ENCODE measurements around the gene TMEM232.
"Not testable (repeated sequence)": the region's sequence is repeated elsewhere in the genome, so short reads cannot be mapped to it uniquely, and the experiment has no call there.

TMEM232 gene

GRCh38 chr5:110618941-110619340 is 107.5 kb downstream of the TMEM232 start:
- no peak for DNase-seq

GRCh38 chr5:110616009-110616408 is 110.5 kb downstream of the TMEM232 start:
- DNase-seq = no peak

- DNase-seq = no peak
Observed at GRCh38 chr5:110612794-110613247, 113.7 kb downstream of the TMEM232 start.

- no peak for DNase-seq
Observed at GRCh38 chr5:110611817-110612216, 114.7 kb downstream of the TMEM232 start.

GRCh38 chr5:110594866-110595265 is 131.6 kb downstream of the TMEM232 start:
- DNase-seq = no peak

GRCh38 chr5:110590187-110590586 is 136.3 kb downstream of the TMEM232 start:
- DNase-seq = no peak

GRCh38 chr5:110588286-110588980 is 138.0 kb downstream of the TMEM232 start:
- no peak for DNase-seq

GRCh38 chr5:110580625-110581024 is 145.8 kb downstream of the TMEM232 start:
- DNase-seq = no peak

GRCh38 chr5:110572729-110573128 is 153.7 kb downstream of the TMEM232 start:
- no peak for DNase-seq

- DNase-seq = no peak
Observed at GRCh38 chr5:110562191-110562590, 164.3 kb downstream of the TMEM232 start.

- no peak for DNase-seq
Observed at GRCh38 chr5:110561510-110561909, 165.0 kb downstream of the TMEM232 start.

GRCh38 chr5:110549301-110549700 is 177.2 kb downstream of the TMEM232 start:
- DNase-seq = no peak

- DNase-seq = no peak
Observed at GRCh38 chr5:110548171-110548570, 178.3 kb downstream of the TMEM232 start.

GRCh38 chr5:110547495-110547894 is 179.0 kb downstream of the TMEM232 start:
- no peak for DNase-seq

- no peak for DNase-seq
Observed at GRCh38 chr5:110545716-110546115, 180.8 kb downstream of the TMEM232 start.

- no peak for DNase-seq
Observed at GRCh38 chr5:110544603-110545002, 181.9 kb downstream of the TMEM232 start.

- no peak for DNase-seq
Observed at GRCh38 chr5:110542949-110543348, 183.5 kb downstream of the TMEM232 start.

GRCh38 chr5:110536120-110537115 is 190.1 kb downstream of the TMEM232 start:
- no peak for DNase-seq

- DNase-seq = not testable (repeated sequence)
Observed at GRCh38 chr5:110535146-110535545, 191.3 kb downstream of the TMEM232 start.

- DNase-seq = no peak
Observed at GRCh38 chr5:110525762-110526161, 200.7 kb downstream of the TMEM232 start.

- no peak for DNase-seq
Observed at GRCh38 chr5:110517396-110517795, 209.1 kb downstream of the TMEM232 start.

GRCh38 chr5:110514030-110514429 is 212.4 kb downstream of the TMEM232 start:
- DNase-seq = no peak

GRCh38 chr5:110512266-110512665 is 214.2 kb downstream of the TMEM232 start:
- no peak for DNase-seq

GRCh38 chr5:110510146-110510545 is 216.3 kb downstream of the TMEM232 start:
- DNase-seq = no peak
